Pulmonary artery endothelial cell (primary cell): ENCODE data around the gene KCNC1. TPM values are rescaled to one million over a fixed set of nuclear protein-coding genes. Genes with fewer than 3 reads are reported as not detected.

Source experiments
- DNase-seq: peaks from one replicate; pipeline ENCODE4 v3.0.0-alpha.2; 2011; ENCODE audit warnings: low read depth, low spot score
- total RNA-seq: library from RNA; depleted of rRNA; stranded (reverse); fragments of >200 nt; gene quantifications from 2 replicates; pipeline ENCODE4 v1.2.3, GENCODE V29; 2014

KCNC1 gene
- total RNA-seq, 1 donor from 2014 or later: not detected

DNA sequence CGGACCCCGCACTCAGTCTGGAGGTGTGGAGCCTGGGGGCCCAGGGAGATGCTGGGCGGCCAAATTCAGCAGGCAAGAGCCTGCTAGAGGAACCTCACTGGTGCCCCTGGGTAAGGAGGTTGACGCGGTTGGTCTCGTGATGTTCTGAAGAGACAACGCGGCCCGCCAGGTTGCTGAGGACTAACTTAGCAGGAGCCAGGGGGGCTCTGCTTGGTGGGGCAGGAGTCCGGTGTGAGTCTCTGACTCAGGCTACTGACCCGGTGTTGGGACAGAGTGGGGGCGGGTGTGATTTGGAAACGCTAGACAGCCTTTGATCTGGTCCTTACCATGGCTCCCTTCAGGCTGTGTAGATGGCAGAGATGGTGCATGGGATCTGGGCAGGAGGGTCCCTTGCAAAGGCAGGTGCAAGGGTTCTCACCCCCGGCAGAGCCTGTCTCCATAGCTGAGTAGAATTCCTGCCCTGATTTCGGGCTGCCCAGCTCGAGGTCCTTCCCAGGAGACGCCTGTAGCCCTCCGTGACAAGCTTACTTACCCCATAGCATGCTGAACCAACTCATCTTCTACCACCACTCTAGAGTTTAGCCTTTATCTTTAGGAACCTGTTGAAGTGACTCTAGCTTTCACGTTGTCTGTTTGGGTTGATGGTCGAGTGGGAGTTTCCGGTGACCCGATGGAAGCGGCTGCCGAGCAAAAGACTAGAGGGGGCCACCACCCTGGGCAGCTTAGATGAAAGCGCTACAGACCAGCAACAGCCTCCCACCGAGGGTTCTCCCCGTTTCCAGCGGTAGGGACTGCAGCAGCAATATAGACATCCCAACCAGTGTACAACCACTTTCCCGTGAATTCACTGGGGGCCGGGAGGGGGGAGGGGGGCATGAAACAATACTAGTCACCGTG lies 38.4 kb downstream of the KCNC1 start:
- no peak for DNase-seq

DNA sequence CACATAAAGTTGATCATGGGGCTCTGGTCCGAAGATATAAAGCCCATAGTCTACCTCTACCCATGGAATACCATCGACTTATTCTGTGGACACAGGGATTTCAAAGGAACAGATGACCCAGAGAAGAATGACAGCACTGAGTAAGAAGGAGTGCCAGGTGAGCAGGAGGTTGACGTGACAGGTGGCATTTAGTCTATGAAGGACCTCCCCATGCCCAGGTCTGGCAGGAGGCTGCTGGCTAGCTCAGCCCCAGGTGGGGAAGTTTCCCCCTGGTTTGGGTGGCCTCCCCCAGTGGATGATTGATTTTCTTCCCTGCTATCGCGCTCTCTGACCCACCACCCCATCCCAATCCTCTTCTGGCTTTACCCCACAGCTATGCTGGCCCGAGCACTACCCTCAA lies 39.1 kb downstream of the KCNC1 start:
- DNase-seq: no peak

DNA sequence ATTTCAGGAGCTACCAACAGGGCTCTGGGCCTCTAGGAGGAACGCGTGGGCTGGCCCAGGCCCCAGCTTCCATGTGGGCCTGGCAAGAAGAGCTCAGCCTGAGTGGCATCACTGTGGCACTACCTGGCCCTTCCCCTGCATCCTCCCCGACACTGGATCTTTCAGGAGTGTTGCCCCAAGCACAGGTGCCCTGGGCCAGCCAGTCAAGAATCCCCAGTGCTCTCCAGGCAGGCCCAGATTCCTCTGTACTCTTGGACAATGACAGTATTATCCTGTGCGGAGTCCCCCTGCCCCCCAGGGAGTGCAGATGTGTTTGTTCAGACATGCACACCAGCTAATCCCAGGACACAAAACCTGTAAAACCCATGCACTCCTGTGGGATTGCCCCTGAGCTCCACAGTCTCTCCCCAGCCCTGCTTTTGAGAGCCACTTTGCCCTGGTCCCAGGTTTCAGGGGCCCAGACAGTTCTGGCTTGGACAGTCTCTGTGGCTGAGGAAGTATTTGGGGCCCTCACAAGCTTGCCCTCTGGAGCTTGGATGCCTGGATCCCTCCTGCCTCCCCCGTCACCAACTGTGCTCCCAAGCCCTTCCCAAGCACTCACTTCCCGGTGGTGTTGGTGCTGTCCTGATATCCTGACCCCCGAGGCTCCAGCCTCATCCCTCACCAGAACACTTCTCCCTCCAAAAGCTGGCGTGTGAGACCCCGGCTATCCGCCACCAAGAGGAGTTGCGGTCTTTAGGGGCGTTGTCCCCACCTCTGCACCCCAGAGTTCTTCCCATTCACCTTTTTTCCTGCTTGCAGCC lies 39.9 kb downstream of the KCNC1 start:
- DNase-seq: no peak

DNA sequence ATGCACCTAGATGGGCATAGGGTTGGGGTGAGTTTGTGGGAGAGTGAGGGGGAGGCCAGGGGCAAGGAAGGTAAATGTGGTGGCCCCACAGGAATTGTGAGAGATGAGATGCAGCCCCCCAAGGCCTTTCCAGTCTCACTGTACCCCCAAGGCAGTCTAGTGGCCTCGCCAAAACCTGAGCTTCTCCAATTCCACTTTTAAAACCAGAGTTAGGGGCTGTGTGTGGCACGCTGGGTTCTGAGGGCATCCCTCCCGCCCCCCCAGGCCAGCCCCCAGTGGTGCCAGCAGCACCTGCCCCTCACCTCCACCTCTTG lies 40.4 kb downstream of the KCNC1 start:
- no peak for DNase-seq

DNA sequence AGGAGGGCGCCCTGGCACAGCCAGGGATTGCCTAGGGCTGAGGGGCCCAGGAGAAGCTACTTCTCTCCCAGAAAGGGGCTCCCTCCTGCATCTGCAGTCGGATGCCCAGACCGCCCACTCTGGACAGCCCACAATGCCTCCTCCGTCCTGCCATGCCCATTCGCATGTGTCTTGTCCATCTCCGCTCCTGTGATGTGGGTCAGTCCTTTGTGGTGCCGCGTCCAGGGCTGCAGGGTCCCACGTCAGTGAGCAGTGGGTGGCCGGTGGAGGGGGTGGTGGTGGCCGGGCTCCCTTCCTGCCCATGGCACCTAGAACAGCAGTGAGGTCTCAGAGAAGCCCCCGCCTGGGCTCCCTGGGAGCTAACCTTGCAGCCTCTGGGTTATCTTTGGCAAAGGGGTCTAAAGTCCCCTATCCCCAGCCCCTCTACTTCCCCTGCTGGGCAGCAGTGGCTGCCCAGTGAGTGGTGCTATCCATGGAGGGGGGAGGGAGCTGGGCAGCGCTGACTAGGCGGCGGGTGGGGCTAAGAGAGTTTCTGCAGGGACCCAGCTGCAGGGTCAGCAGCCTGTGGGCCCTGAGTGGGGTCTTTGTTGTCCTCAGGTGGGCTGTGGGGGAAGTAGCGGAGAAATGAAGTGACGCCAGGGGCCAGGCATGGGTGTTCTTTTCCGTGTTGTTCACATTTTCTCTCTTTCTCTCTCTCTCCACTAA lies 41.1 kb downstream of the KCNC1 start:
- DNase-seq: no peak

DNA sequence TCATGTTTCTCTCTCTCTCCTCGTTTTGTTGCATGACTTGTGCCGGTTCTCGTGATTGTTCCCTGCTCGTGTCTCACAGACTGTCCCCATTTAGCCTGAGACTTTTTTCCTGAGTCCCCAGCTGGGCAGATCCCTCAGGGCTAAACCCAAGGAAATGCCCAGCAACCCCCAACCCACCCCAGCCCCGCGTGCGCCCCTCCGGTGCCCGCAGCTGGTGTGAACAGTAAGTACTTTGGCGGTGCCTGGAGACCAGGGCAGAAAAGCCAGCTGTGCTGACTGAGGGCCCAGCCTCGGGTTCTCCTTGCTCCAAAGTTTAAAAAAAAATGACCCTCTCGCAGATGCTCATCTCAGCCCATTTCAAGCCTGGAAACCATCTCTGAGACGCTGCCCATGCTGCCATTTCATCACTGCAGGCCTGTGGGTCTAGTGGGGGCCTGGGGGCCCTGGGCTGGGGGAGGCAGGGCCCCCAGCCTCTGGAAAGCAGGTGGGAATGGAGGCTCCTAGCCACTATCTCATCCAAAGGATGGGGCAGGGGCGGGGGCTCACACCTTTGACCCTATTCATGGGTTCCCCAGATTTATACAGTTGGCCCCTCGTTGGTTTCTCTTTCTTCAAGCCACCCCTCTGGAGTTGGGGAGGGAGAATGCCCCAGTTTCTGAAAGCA lies 41.8 kb downstream of the KCNC1 start:
- no peak for DNase-seq

DNA sequence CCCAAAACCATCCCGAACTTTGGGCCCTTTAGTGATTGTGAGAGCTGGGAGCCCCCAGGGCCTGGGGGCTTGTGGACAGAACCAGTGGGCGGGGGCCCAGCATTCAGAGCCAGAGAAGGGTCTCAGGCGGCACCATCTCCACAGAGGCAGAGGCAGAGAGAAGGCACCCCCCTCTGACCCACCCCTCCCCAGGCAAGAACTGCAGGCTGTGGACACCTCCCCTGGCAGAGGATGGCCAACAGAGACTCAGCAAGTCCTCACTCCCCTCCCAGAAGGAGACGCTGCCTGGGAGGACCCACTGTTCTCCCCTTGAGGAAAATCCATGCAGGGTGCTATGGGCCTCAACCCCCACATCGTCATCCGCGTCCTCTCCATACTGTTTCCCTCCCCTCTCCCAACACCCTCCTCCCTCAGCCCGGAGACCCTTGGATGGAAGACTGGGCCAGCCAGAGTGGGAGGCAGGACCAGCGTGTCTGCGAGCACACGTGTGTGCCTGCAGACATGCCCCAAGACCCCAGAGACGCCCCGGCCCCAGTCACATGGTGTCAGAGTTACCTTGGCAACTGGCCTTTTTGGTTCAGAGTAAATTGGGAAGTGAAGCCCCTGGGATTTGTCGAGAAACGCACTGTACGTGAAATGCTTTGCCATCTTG lies 42.6 kb downstream of the KCNC1 start:
- DNase-seq: no peak

DNA sequence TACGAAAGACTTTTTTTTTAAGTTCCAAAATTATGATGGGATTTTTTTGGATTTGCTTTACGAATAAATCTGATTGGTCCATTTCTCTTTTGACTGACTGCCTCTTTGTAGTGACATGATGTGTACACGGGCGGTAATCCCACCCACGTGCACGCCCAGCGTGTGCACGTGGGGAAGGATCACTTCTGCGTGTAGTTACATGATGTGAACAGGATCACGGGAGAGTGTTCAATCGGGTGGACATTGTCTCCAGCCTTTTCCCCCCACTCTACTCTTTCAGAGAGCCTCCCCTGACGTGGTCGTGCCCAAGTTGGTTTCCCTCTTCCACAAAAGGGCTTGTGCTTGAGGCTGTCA lies 43.1 kb downstream of the KCNC1 start:
- DNase-seq: no peak

DNA sequence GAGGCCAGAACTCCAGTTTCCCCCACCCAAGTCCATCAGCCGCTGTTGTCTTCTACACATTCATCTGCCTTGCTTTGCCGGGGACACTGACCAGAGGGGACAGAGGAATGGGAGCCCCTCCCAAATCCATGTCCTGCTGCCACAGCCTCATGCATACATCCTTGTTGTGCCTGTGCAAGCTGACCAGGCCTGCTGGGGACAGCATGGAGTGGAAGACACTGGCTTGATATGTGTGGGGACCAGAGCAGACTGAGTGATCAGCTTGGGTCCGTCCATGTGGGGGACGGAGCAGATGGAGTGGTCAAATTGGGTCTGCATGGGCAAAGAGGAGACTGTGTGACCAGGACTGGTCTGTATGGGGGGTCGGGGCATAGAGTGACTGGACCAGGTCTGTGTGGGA lies 43.8 kb downstream of the KCNC1 start:
- DNase-seq: no peak

DNA sequence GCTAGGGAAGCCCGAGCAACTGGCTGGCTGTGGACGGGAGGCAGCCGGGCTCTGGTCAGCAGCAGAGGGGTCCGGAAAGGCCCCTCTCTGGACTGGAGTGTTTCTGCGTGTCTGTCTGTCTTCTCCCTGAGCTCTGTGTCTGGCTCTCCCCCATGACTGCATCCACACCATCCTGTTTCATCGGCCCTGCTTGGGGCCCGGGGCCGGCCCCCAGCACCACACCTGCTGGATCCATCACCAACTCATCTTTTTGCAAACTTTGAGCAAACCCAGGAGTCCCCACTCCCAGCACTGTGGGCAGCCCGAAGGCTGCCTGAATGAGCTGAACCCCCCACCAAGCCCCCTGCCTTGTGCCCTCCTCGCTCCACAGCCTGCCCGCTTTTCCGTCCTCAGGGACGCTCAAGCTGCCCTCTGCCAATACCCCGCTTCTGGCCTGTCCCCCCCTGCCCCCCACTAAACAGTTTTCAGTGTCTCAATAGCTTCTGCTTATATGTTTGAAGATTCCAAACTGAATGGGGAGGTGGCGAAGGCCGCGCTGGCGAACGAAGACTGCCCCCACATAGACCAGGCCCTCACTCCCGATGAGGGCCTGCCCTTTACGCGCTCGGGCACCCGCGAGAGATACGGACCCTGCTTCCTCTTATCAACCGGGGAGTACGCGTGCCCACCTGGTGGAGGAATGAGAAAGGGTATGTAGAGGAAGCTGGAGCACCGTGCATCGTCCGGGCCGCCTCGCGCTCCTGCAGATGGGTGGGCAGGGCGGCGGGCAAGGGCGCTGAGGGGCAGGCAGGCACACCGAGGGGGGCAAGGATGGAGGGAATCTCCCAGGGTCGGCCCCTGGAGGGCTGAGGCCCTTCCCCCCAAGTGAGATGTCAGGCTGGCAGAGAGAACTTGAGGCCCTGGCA lies 44.6 kb downstream of the KCNC1 start:
- no peak for DNase-seq

DNA sequence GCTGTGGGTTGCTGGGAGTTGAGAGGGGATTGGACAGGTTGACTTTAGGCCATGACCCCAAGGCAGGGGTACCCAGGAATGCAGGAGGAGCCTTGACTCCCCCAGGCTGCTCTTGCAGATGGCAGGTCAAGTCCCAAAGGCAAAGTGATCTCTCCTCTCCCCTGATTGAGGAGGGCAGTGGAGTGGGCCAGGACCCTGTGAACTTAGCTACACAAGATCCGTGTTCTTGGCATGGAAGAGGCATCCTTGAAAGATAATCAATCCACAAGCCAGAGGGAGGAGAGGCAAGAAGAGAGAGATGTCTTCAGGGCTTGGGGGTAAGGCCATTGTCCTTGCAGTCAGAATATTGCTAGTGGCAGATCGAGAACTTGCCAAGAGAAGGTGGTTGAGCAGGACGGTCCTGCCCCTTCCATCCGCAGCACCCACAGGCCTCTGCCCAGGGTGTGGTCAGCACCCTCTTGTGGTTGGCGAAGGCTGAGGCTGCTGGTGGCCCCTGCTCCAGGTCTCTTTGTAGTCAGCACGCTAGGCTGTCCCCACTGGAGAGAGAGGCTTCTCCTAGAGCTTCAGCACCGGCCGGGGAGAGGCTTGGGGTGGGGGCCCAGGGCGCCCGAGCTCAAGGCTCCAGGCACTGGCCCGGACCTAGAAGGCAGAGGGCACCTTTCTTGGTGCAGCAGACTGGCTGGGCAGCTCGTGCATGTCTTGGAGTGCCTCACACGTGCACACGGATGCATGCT lies 45.4 kb downstream of the KCNC1 start:
- no peak for DNase-seq

DNA sequence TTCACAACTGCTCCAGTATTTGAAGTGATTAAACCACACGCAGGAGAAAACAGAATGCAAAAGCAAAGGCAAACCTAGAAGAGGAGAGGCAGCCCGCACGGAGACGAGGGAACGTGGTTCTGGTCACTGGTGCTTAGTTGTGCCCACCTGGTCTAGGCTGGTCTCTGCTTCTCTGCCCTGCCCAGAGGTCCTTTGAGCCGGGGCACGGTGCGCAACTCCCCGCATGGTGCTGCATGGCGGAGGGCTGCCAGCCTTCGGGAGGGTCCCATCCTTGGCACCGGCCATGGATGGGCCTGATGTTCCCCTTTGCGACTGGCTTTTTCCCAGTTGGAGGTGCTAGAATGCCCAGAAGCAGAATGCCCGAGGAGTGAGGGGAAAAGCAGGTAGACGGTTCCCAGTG lies 46.1 kb downstream of the KCNC1 start:
- DNase-seq: no peak

DNA sequence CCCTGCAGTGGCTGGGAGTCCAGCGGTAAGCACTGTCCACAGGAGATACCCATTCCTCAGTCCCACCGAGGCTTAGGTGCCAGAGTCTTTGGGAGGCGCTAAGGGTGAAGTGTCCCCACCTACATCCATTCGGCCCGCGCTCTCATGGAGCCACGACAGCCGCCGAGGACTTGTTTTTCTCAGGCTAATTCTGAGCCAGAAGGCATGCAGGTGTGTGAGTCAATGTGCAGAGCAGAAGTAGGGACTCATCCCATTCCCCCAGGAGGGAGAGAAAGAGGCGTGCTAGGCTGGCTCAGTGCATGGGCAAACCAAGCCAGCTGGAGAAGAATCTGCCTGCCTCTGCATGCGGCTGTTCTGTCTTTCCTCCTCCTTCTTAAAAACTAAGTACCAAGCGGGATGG lies 46.6 kb downstream of the KCNC1 start:
- DNase-seq: no peak

DNA sequence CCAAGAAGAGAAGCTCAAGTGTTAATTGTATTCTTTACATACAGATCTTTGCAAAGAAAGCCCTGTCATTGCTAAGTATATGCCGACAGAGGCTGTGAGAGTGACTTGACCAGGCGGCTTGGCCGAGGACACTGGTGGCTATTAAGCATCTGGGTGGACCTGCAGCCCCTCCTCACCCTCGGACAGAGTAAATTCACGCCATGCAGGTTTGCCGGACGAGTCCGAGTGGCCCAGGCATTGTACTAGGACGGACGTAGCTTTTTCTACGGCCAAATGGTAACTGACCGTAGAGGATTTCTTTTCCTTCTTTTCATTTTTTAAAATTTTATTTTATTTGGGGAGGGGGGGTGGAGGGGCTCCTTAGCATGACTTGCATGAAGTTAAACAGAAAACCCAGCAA lies 47.0 kb downstream of the KCNC1 start:
- no peak for DNase-seq

DNA sequence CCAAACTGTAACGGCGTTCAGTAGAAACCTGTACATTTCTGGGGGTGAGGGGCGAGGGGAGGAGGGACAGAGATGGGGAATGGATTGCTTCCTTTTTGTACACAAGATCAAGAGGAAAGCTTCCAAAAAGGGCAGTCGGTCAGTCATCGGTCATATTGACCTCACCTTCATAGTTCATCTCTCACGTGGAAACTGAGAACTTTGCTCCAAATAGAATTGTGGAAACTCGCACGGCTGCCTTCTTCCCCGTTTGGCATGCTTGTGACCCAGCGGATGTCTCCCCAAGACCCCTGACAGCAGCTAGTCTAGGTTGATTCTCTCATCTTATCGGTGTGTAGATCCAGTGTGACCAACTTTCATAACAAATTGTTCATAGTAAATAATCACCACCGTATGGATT lies 47.6 kb downstream of the KCNC1 start:
- no peak for DNase-seq

DNA sequence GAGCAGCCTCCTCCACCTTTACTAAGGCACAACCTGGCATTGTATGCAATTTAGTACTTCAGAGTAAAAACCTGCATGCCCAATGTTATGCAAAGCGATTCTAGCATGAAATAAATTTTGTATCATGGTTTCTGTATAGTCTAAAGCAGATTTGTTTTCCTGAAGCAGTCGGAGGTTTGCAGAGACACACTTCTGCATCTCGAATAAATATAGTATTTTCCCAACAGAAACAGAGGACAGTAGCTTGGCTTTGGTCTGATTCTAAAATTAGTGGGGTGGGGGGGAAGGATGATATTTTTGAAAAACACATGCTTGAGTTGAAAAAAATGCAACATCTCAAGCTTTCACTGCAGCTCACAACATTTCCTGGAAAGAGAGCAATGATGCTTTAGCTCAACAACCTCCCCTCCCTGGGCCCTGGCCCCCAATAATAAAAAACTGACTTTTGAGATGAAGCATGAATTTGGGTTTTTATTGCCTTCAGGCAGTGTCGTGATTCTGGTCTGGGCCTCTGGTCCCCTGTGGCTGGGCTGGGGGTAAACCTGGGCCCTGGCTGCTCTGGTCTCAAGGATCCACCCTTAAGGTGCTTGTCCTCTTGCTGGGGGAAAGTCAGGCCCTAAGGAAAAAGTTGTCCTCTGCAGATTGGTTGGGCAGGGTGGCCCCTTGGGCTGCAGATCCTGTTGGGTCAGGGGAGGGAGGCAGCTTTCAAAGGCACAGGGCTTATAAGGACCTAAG lies 48.2 kb downstream of the KCNC1 start:
- no peak for DNase-seq

DNA sequence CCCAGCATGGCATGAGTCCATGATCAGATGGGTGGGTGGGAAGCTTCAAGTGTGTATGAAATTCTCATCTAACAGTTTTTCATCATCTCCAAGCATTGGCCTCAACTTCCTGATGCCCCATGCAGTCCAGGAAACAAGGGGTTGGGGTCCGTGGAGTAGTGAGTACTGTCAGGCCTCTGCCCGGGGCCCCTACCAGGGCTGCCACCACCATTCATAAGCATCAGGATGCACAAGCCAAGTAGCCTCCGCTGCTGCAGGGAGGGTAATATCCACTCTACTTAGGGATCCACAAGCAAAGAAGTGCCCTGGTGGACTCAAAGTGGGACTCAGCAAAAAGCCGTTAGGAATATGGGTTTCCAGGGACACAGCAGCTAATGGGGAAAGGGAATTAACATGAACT lies 49.3 kb downstream of the KCNC1 start:
- DNase-seq: no peak

DNA sequence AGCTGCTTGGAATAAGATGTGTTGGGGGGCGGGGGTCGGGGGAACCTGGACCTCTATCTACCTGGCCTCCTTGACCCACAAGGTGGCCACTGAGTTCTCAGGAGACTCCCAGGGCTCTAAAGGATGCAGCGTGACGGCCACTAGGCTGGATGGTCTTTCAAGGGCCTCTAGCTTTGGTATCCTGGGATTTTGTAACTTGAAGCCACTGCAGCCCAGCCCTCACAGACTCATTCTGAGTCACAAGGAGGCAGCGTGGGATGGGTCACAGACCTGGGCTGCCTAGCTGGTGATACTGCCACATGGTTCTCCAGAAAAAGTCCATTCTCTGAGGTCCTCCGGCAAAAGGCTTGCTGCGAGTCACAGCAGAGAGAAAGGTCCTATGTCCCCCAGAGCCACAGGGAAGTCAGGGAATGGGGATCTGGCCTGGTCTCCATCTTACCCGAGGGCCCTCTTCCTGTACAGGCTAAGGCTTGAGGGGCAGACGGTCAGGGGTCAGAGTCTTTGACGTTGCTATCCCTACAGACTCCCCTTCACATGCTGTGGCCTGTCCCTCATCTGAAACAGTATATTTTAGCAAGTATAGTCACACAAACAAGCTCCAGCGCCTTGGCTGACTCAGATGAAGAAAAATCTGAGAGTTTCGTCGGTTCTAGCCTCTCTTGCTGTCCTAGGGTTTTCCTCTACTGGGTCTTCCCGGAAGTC lies 52.4 kb downstream of the KCNC1 start:
- DNase-seq: no peak
